Right atrium auricular region (tissue), 2 donors: Measurements from ENCODE around the gene CEACAM21. TPM values are rescaled to one million over a fixed set of nuclear protein-coding genes. Genes with fewer than 3 reads are reported as not detected.

ENCODE experiments used
- DNase-seq: peaks from one replicate; pipeline ENCODE4 v3.0.0-alpha.2; 2019; ENCODE audit warnings: low spot score
- H3K27ac ChIP-seq, 2 donors: fragments of 200-600 bp; sonication (generic); 1 replicate in 1 of 2; 2 replicates in 1 of 2; pipeline ENCODE4 v1.5.1; 2016 to 2019
- H3K27me3 ChIP-seq, 2 donors: fragments of 200-600 bp; sonication (generic); one replicate each; pipeline versions ENCODE4 v1.5.1 to v1.6.0; 2017 to 2019
- H3K36me3 ChIP-seq: fragments of 200-600 bp; sonication (generic); one replicate; pipeline ENCODE4 v1.5.1; 2016
- H3K4me1 ChIP-seq, 2 donors: fragments of 200-600 bp; sonication (generic); one replicate each; pipeline versions ENCODE4 v1.5.1 to v1.6.0; 2017 to 2019
- H3K4me3 ChIP-seq, 2 donors: fragments of 200-600 bp; sonication (generic); 1 replicate in 1 of 2; 2 replicates in 1 of 2; pipeline ENCODE4 v1.5.1; 2017 to 2019; ENCODE audit warnings: mild to moderate bottlenecking in 1 of 2, moderate library complexity in 1 of 2
- H3K9me3 ChIP-seq, 2 donors: fragments of 200-600 bp; sonication (generic); one replicate each; pipeline ENCODE4 v1.5.1; 2019
- CTCF ChIP-seq, 2 donors: fragments of 200-600 bp; sonication (generic); IDR thresholded peaks; one replicate each; pipeline ENCODE4 v1.5.1; 2019; ENCODE audit warnings: antibody characterized with exemption in 2 of 2
- total RNA-seq, 2 donors: library from RNA; depleted of rRNA; stranded (reverse); fragments of >200 nt; gene quantifications; one replicate each; pipeline ENCODE4 v1.1.0, GENCODE V29; 2016

The CEACAM21 gene
- total RNA-seq, 2 donors from 2014 or later = 1.3 TPM; not detected in 1

- Histone ChIP-seq H3K4me1 (peaks cover 0 to 8% of the 10 kb centered on the region in 2 donors), H3K27ac (no peak overlapping the region), H3K27me3 (no peaks in the 10 kb centered on the region), H3K36me3 (no peaks in the 10 kb centered on the region), H3K4me3 (no peak overlapping the region), H3K9me3 (peaks cover 0 to 4% of the 10 kb centered on the region in 2 donors)
- DNase-seq = no peak
- peak in 1 of 2 donors; percentile 63 for TF ChIP-seq CTCF (IDR thresholded peaks at IDR 0.05)
Observed at GRCh38 chr19:41537789-41538188, 38.2 kb upstream of the CEACAM21 start.

- TF ChIP-seq CTCF (IDR thresholded peaks at IDR 0.05) = no peak
- no peaks in the 10 kb centered on the region for H3K4me1 ChIP-seq
- DNase-seq = no peak
- H3K27me3 ChIP-seq = no peaks in the 10 kb centered on the region
- H3K36me3 ChIP-seq = no peaks in the 10 kb centered on the region
- no peak overlapping the region for H3K27ac ChIP-seq
- H3K9me3 ChIP-seq = peaks cover 0 to 4% of the 10 kb centered on the region in 2 donors
- no peak overlapping the region for H3K4me3 ChIP-seq
Observed at GRCh38 chr19:41540041-41540695, 35.8 kb upstream of the CEACAM21 start.

DNA sequence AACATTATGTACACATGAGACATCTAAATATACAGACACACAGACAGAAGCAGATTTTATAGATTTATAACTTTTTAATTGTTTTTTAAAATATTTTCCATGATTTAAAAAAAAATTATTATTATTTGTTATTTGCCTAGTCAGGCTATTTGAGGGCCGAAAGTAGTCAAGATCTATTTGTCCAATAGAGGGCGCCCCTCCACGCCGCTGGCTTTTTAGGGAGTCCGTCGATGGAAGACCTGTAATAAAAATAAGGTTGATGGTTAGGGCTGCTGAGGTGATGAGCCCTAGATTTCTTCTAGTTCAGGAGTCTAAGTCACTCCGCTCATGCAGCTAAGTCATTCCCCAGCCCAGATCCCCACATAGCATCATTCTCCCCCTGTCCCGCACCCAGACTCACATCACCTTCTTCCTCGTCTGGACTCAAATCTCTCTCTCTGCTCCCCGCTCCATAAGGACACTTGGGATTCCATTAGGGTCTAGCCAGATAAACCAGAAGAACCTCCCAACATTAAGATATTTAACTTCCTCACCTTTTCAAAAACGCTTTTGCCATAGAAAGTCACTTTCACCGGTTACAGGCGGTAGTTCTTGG lies 33.9 kb upstream of the CEACAM21 start:
- DNase-seq = peak; percentile 80
- peak; percentile 40 to 67 for TF ChIP-seq CTCF (IDR thresholded peaks at IDR 0.05)
- H3K27me3 ChIP-seq = no peaks in the 10 kb centered on the region

GRCh38 chr19:41542622-41543021 lies 33.3 kb upstream of the CEACAM21 start:
- Histone ChIP-seq H3K36me3 (no peaks in the 10 kb centered on the region), H3K27me3 (no peaks in the 10 kb centered on the region), H3K4me1 (peaks cover 0 to 12% of the 10 kb centered on the region in 2 donors), H3K9me3 (peaks cover 0 to 4% of the 10 kb centered on the region in 2 donors), H3K27ac (no peak overlapping the region), H3K4me3 (no peak overlapping the region)
- DNase-seq = no peak
- no peak for TF ChIP-seq CTCF (IDR thresholded peaks at IDR 0.05)

More for the DNA sequence above, 33.9 kb upstream of the CEACAM21 start:
- no peak overlapping the region for H3K27ac ChIP-seq
- no peak overlapping the region for H3K4me3 ChIP-seq
- H3K36me3 ChIP-seq = no peaks in the 10 kb centered on the region
- H3K4me1 ChIP-seq = peaks cover 0 to 12% of the 10 kb centered on the region in 2 donors
- peaks cover 0 to 4% of the 10 kb centered on the region in 2 donors for H3K9me3 ChIP-seq

- Histone ChIP-seq H3K9me3 (no peaks in the 10 kb centered on the region), H3K36me3 (no peaks in the 10 kb centered on the region), H3K27me3 (no peaks in the 10 kb centered on the region), H3K4me1 (peaks cover 0 to 12% of the 10 kb centered on the region in 2 donors), H3K27ac (no peak overlapping the region), H3K4me3 (no peak overlapping the region)
- DNase-seq = no peak
- no peak for TF ChIP-seq CTCF (IDR thresholded peaks at IDR 0.05)
Observed at GRCh38 chr19:41543582-41543981, 32.4 kb upstream of the CEACAM21 start.
